M059J (cell line): ENCODE data around the gene TNFRSF14. TPM values are rescaled to one million over a fixed set of nuclear protein-coding genes. Genes with fewer than 3 reads are reported as not detected.

Source experiments
- DNase-seq: peaks from one replicate; pipeline ENCODE4 v3.0.0-alpha.2; 2012; ENCODE audit warnings: low read depth
- total RNA-seq: library from RNA; depleted of rRNA; stranded (reverse); fragments of >200 nt; shearing (Covaris generic); gene quantifications from 2 replicates; pipeline ENCODE4 v1.2.3, GENCODE V29; 2014

TNFRSF14 gene
- total RNA-seq, 1 experiment from 2014 or later = 13.9 TPM

- peak; percentile 14 for DNase-seq
Observed at GRCh38 chr1:2587071-2587859, 31.1 kb downstream of the TNFRSF14 start.

GRCh38 chr1:2587860-2588571 lies 31.8 kb downstream of the TNFRSF14 start:
- DNase-seq = no peak

- DNase-seq = no peak
Observed at GRCh38 chr1:2588661-2589430, 32.7 kb downstream of the TNFRSF14 start.

- no peak for DNase-seq
Observed at GRCh38 chr1:2589431-2590232, 33.5 kb downstream of the TNFRSF14 start.

- no peak for DNase-seq
Observed at GRCh38 chr1:2590233-2591141, 34.3 kb downstream of the TNFRSF14 start.

- no peak for DNase-seq
Observed at GRCh38 chr1:2591233-2591580, 35.0 kb downstream of the TNFRSF14 start.

- DNase-seq = no peak
Observed at GRCh38 chr1:2591581-2592261, 35.5 kb downstream of the TNFRSF14 start.

- no peak for DNase-seq
Observed at GRCh38 chr1:2592672-2593071, 36.5 kb downstream of the TNFRSF14 start.

- no peak for DNase-seq
Observed at GRCh38 chr1:2593251-2593878, 37.2 kb downstream of the TNFRSF14 start.

- DNase-seq = peak; percentile 38
Observed at GRCh38 chr1:2594001-2594640, 38.0 kb downstream of the TNFRSF14 start.

GRCh38 chr1:2594641-2595131 lies 38.5 kb downstream of the TNFRSF14 start:
- no peak for DNase-seq

- DNase-seq = no peak
Observed at GRCh38 chr1:2595261-2595811, 39.2 kb downstream of the TNFRSF14 start.

GRCh38 chr1:2595812-2596529 lies 39.8 kb downstream of the TNFRSF14 start:
- no peak for DNase-seq

- DNase-seq = no peak
Observed at GRCh38 chr1:2596530-2597333, 40.6 kb downstream of the TNFRSF14 start.

GRCh38 chr1:2597441-2598328 lies 41.5 kb downstream of the TNFRSF14 start:
- peak; percentile 12 for DNase-seq
